Measurements from ENCODE around the gene CD274.

GRCh38 chr9:5419987-5420386, 30.4 kb upstream of the CD274 start:
- TF ChIP-seq, protein P1, sequence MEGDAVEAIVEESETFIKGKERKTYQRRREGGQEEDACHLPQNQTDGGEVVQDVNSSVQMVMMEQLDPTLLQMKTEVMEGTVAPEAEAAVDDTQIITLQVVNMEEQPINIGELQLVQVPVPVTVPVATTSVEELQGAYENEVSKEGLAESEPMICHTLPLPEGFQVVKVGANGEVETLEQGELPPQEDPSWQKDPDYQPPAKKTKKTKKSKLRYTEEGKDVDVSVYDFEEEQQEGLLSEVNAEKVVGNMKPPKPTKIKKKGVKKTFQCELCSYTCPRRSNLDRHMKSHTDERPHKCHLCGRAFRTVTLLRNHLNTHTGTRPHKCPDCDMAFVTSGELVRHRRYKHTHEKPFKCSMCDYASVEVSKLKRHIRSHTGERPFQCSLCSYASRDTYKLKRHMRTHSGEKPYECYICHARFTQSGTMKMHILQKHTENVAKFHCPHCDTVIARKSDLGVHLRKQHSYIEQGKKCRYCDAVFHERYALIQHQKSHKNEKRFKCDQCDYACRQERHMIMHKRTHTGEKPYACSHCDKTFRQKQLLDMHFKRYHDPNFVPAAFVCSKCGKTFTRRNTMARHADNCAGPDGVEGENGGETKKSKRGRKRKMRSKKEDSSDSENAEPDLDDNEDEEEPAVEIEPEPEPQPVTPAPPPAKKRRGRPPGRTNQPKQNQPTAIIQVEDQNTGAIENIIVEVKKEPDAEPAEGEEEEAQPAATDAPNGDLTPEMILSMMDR (IDR thresholded peaks at IDR 0.05) = no peak
- TF ChIP-seq POLR2A (IDR thresholded peaks at IDR 0.05) = no peak

Measured in vagina (tissue), 2 donors.